ENCODE measurements around the gene PACSIN2. TPM values are rescaled to one million over a fixed set of nuclear protein-coding genes. Genes with fewer than 3 reads are reported as not detected.

The PACSIN2 gene
- total RNA-seq, 1 experiment from 2014 or later, result 103 TPM

GRCh38 chr22:43006753-43007152 lies 8.2 kb downstream of the PACSIN2 start:
- H3K4me2 ChIP-seq, result no peak overlapping the region
- no peaks in the 10 kb centered on the region for H3K9me2 ChIP-seq (ENCODE audit: insufficient read depth)
- ChIA-PET POLR2A (ENCODE audit: unreplicated experiment) (no interaction called here), CTCF (no interaction called here)
- no TSS peak for BruUV-seq (replicated peaks)
- no peak overlapping the region for H2AFZ ChIP-seq
- no peak for TF ChIP-seq EZH2 (IDR thresholded peaks at IDR 0.05; ENCODE audit: low read depth)
- no peak for TF ChIP-seq CTCF (conservative IDR thresholded peaks at IDR 0.05)
- 0 out of 2 replicates have a peak, but pooled peaks cover 4% of the 10 kb centered on the region for H3K36me3 ChIP-seq (ENCODE audit: low read depth)
- no peak overlapping the region for H3K27ac ChIP-seq
- H3K79me2 ChIP-seq (ENCODE audit: low read depth), result peaks cover 100% of the 10 kb centered on the region
- H3K4me1 ChIP-seq (replicated peaks; ENCODE audit: insufficient read depth), result peaks cover 83% of the 10 kb centered on the region
- no peaks in the 10 kb centered on the region for H3K27me3 ChIP-seq (ENCODE audit: insufficient read depth, low read depth)
- no peak overlapping the region for H3K4me3 ChIP-seq
- H4K20me1 ChIP-seq (ENCODE audit: insufficient read depth), result peaks cover 14% of the 10 kb centered on the region
- intact Hi-C loops (cut with micrococcal nuclease; ENCODE audit: unreplicated experiment), result no loop called here
- H3F3A ChIP-seq (ENCODE audit: insufficient read depth, low read depth), result peaks cover 43% of the 10 kb centered on the region
- H3K9me3 ChIP-seq (ENCODE audit: insufficient read depth, low read depth), result no peaks in the 10 kb centered on the region
- DNase-seq, result no peak

- no peak for DNase-seq
- peaks cover 14% of the 10 kb centered on the region for H4K20me1 ChIP-seq (ENCODE audit: insufficient read depth)
- ChIA-PET POLR2A (ENCODE audit: unreplicated experiment) (no interaction called here), CTCF (no interaction called here)
- H3F3A ChIP-seq (ENCODE audit: insufficient read depth, low read depth), result peaks cover 44% of the 10 kb centered on the region
- TF ChIP-seq EZH2 (IDR thresholded peaks at IDR 0.05; ENCODE audit: low read depth), result no peak
- TF ChIP-seq CTCF (conservative IDR thresholded peaks at IDR 0.05), result no peak
- no peaks in the 10 kb centered on the region for H3K27me3 ChIP-seq (ENCODE audit: insufficient read depth, low read depth)
- H3K36me3 ChIP-seq (ENCODE audit: low read depth), result 0 out of 2 replicates have a peak, but pooled peaks cover 4% of the 10 kb centered on the region
- H3K4me3 ChIP-seq, result no peak overlapping the region
- no TSS peak for BruUV-seq (replicated peaks)
- 0 out of 2 replicates have a peak overlapping the region, but pooled peaks have one; percentile 4 for H3K27ac ChIP-seq
- peaks cover 83% of the 10 kb centered on the region for H3K4me1 ChIP-seq (replicated peaks; ENCODE audit: insufficient read depth)
- no peak overlapping the region for H2AFZ ChIP-seq
- H3K9me3 ChIP-seq (ENCODE audit: insufficient read depth, low read depth), result no peaks in the 10 kb centered on the region
- intact Hi-C loops (cut with micrococcal nuclease; ENCODE audit: unreplicated experiment), result no loop called here
- no peak overlapping the region for H3K4me2 ChIP-seq
- H3K9me2 ChIP-seq (ENCODE audit: insufficient read depth), result no peaks in the 10 kb centered on the region
- peaks cover 100% of the 10 kb centered on the region for H3K79me2 ChIP-seq (ENCODE audit: low read depth)
Measured at GRCh38 chr22:43006016-43006505, 8.9 kb downstream of the PACSIN2 start.

- BruUV-seq (replicated peaks), result no TSS peak
- Histone ChIP-seq H2AFZ (no peak overlapping the region), H3K36me3 (ENCODE audit: low read depth) (0 out of 2 replicates have a peak, but pooled peaks cover 4% of the 10 kb centered on the region), H3K9me3 (ENCODE audit: insufficient read depth, low read depth) (no peaks in the 10 kb centered on the region), H3K4me3 (no peak overlapping the region), H3K27me3 (ENCODE audit: insufficient read depth, low read depth) (no peaks in the 10 kb centered on the region), H3F3A (ENCODE audit: insufficient read depth, low read depth) (peaks cover 40% of the 10 kb centered on the region), H3K9me2 (ENCODE audit: insufficient read depth) (no peaks in the 10 kb centered on the region), H3K4me2 (no peak overlapping the region), H4K20me1 (ENCODE audit: insufficient read depth) (peaks cover 8% of the 10 kb centered on the region; the same call in 1 of the 2 replicates), H3K27ac (peak overlapping the region; percentile 4; the same call in 1 of the 2 replicates), H3K79me2 (ENCODE audit: low read depth) (peaks cover 100% of the 10 kb centered on the region), H3K4me1 (replicated peaks; ENCODE audit: insufficient read depth) (peaks cover 85% of the 10 kb centered on the region)
- TF ChIP-seq CTCF (conservative IDR thresholded peaks at IDR 0.05), result no peak
- TF ChIP-seq EZH2 (IDR thresholded peaks at IDR 0.05; ENCODE audit: low read depth), result no peak
- no peak for DNase-seq
- intact Hi-C loops (cut with micrococcal nuclease; ENCODE audit: unreplicated experiment), result no loop called here
- POLR2A ChIA-PET (ENCODE audit: unreplicated experiment), result no interaction called here
- CTCF ChIA-PET, result interaction anchor here (0.5 kb wide), 1 partner anchor 43 kb away, joined by 5 read pairs; no protein-coding TSS in a partner anchor
Measured at GRCh38 chr22:43005106-43005505, 9.8 kb downstream of the PACSIN2 start.
